Ishikawa (cell line): ENCODE data around the gene KCNQ1.

Source experiments
- CEBPB ChIP-seq: IDR thresholded peaks from 2 replicates; pipeline ENCODE4 v1.6.1; 2012
- CREB1 ChIP-seq: IDR thresholded peaks from 2 replicates; pipeline ENCODE4 v1.6.1; 2012; ENCODE audit warnings: low read depth
- EGR1 ChIP-seq: IDR thresholded peaks from 2 replicates; pipeline ENCODE4 v1.6.1; 2012
- EP300 ChIP-seq: IDR thresholded peaks from 2 replicates; pipeline ENCODE4 v1.6.1; 2012; ENCODE audit warnings: borderline replicate concordance
- FOXM1 ChIP-seq: IDR thresholded peaks from 2 replicates; pipeline ENCODE4 v1.6.1; 2012; ENCODE audit warnings: low read depth, borderline replicate concordance
- NFIC ChIP-seq: IDR thresholded peaks from 2 replicates; pipeline ENCODE4 v1.6.1; 2012
- RAD21 ChIP-seq: IDR thresholded peaks from 2 replicates; pipeline ENCODE4 v1.6.1; 2012; ENCODE audit warnings: low read depth
- REST ChIP-seq: IDR thresholded peaks from 2 replicates; pipeline ENCODE4 v1.6.1; 2012; ENCODE audit warnings: low read depth, mild to moderate bottlenecking
- TAF1 ChIP-seq: IDR thresholded peaks from 2 replicates; pipeline ENCODE4 v1.6.1; 2012; ENCODE audit warnings: low read depth, mild to moderate bottlenecking
- TCF12 ChIP-seq: IDR thresholded peaks from 2 replicates; pipeline ENCODE4 v1.6.1; 2012; ENCODE audit warnings: low read depth
- TEAD4 ChIP-seq: IDR thresholded peaks from 2 replicates; pipeline ENCODE4 v1.6.1; 2012
- USF1 ChIP-seq: IDR thresholded peaks from 2 replicates; pipeline ENCODE4 v1.6.1; 2012
- YY1 ChIP-seq: IDR thresholded peaks from 2 replicates; pipeline ENCODE4 v1.6.1; 2012; ENCODE audit warnings: low read depth
- ZBTB7A ChIP-seq: IDR thresholded peaks from 2 replicates; pipeline ENCODE4 v1.6.1; 2012; ENCODE audit warnings: low read depth
- TF ChIP-seq, protein P1 (sequence below): IDR thresholded peaks from 2 replicates; pipeline ENCODE4 v1.6.1; 2012

The KCNQ1 gene

GRCh38 chr11:2463766-2464277 is 19.0 kb downstream of the KCNQ1 start:
- TF ChIP-seq, protein P1, sequence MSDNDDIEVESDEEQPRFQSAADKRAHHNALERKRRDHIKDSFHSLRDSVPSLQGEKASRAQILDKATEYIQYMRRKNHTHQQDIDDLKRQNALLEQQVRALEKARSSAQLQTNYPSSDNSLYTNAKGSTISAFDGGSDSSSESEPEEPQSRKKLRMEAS = no peak
- no peak for TF ChIP-seq YY1
- no peak for TF ChIP-seq USF1
- TF ChIP-seq CREB1 = no peak

DNA sequence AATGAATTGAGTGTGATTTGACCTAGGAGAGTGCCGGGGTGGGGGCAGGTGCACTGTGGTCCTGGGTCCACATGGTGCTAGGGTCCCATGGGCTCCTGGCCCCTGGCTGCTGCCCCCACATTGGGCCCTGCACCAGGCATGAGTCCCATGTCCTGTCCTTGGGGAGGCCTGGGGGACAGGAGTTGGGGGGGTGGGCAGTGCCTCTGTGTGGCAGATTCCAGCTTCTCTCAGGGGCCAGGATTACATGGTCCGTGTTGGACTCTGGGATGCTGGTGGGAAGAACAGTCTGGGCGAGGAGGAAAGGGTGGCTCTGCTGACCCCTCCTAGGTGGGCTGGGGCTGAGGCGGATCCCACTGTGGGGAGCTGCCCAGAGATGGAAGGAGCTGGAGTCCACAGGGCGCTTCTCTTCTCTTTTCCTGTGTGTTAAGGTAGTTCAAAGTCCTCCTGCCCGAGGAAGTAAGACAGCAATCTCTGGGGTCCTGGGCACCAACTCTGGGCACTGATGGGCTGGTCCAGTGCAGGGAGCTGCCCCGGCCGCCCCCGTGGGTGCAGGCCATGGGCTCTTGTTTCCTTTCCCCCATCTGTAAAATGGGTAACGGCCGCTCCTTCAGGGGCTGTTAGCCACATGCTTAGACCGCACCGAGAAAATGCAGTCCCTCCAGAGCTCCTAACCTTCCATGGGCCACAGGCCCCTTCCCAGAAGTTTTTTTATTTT is 19.8 kb downstream of the KCNQ1 start:
- TF ChIP-seq NFIC (no peak), YY1 (no peak), FOXM1 (no peak), TEAD4 (no peak), TAF1 (no peak), REST (no peak), USF1 (no peak), RAD21 (no peak), CEBPB (no peak), EGR1 (no peak), EP300 (no peak), ZBTB7A (no peak)

GRCh38 chr11:2465202-2466068 is 20.6 kb downstream of the KCNQ1 start:
- TF ChIP-seq TEAD4 (no peak), CEBPB (no peak), EGR1 (no peak), TAF1 (no peak), USF1 (no peak), CREB1 (no peak), TCF12 (no peak), ZBTB7A (no peak), EP300 (no peak)
- TF ChIP-seq, protein P1 = no peak

DNA sequence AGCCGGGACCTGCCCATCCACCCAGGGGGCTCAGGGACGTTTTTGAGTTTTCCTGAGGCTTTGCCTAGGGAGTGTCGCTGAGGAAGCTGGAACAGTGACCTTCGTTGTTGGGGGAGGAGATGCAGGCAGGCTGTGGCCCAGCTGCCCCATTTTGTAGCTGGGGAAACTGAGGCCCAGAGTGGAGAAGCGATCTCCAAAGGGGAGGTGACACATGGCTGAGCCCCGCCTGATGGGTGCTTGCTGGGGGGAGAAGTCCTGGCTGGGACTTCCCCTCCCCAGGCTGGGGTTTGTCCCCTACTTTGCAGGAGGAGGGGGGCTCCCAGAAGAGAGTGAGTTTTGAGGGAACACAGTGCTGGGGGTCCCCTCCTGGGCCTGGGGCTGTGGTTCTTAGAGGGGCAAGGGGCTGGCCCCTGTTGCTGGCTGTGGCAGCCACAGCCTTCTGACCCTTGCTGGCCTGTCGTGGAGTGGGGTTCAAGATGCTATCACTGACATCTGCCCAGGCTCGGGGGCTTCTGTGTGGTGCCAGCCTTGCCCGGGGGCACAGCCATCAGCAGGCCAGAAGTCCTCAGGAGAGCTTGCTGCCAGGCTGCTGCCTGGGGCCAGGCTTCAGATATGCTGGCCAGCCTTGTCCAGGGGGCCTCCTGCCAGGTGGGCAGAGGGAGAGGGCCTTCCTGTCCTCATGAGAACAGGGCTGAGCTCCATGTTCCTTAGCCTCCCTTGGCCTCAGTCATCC is 21.4 kb downstream of the KCNQ1 start:
- TF ChIP-seq EP300 (no peak), TAF1 (no peak), REST (no peak), CEBPB (no peak), TEAD4 (no peak), USF1 (no peak), EGR1 (no peak), CREB1 (no peak), RAD21 (no peak), YY1 (no peak), TCF12 (no peak), ZBTB7A (no peak), FOXM1 (no peak), NFIC (no peak)
- TF ChIP-seq, protein P1 = no peak
